Left lung (tissue), 14 donors: ENCODE data around the gene LGI2. TPM values are rescaled to one million over a fixed set of nuclear protein-coding genes. Genes with fewer than 3 reads are reported as not detected.

ENCODE experiments used
- ATAC-seq: fragments of 200-7000 bp; cut with Tn5 transposase; one replicate; pipeline ENCODE4 v1.9.1; 2020; ENCODE audit warnings: moderate library complexity
- DNase-seq, 4 donors: peaks; one replicate each; pipeline ENCODE4 v3.0.0-alpha.2; 2013 to 2020
- H3K27ac ChIP-seq, 2 donors: fragments of 200-600 bp; sonication (generic) in 1 of 2; one replicate each; pipeline versions ENCODE4 v1.5.0 to v1.8.0; 2020 to 2021
- H3K27me3 ChIP-seq, 2 donors: fragments of 200-600 bp; sonication (generic) in 1 of 2; one replicate each; pipeline versions ENCODE4 v1.5.0 to v1.8.0; 2020 to 2021
- H3K36me3 ChIP-seq, 2 donors: fragments of 200-600 bp; sonication (generic) in 1 of 2; one replicate each; pipeline versions ENCODE4 v1.5.0 to v1.8.0; 2020 to 2021
- H3K4me1 ChIP-seq, 2 donors: fragments of 200-600 bp; one replicate each; pipeline ENCODE4 v1.8.0; 2021
- H3K4me3 ChIP-seq, 2 donors: fragments of 200-600 bp; sonication (generic) in 1 of 2; one replicate each; pipeline versions ENCODE4 v1.5.0 to v1.8.0; 2020 to 2021; ENCODE audit warnings: mild to moderate bottlenecking in 1 of 2
- H3K9me3 ChIP-seq, 2 donors: fragments of 200-600 bp; sonication (generic) in 1 of 2; one replicate each; pipeline versions ENCODE4 v1.5.0 to v1.8.0; 2020 to 2021
- intact Hi-C, 2 donors: fragments of 100-400 bp; cut with DNase I; formaldehyde crosslinking; loops; one replicate each; pipeline versions ENCODE4 v1.11.2 to v1.14.2; 2022
- long read RNA-seq, 12 donors: library from polyadenylated mRNA in 2 of 12; unstranded in 2 of 12; transcript quantifications; one replicate each; pipeline ENCODE4 v2.0.0 and lab custom pipeline, GENCODE V29; 2019 to 2026
- polyA plus RNA-seq, 6 donors: library from polyadenylated mRNA; unstranded; fragments of 120-200 nt; gene quantifications; one replicate each; pipeline ENCODE4 v1.2.1, GENCODE V29; 2013; ENCODE audit not compliant: insufficient read length in 6 of 6
- total RNA-seq, 2 donors: library from RNA; stranded (reverse); fragmentation: NEBNext Ultra II Directional; extraction: Animal tissue kit (Norgen Biotek cat#: 25700); gene quantifications; one replicate each; pipeline ENCODE4 v1.2.1, GENCODE V29; 2021
- TF ChIP-seq, protein P1 (sequence below), 2 donors: fragments of 200-600 bp; sonication (generic) in 1 of 2; IDR thresholded peaks; one replicate each; pipeline versions ENCODE4 v1.5.0 to v1.8.0; 2021; ENCODE audit warnings: antibody characterized with exemption in 2 of 2
- donor health status: DM: no; HTN: yes; CAD: no.
- donor health status: DM: no; HTN: no; CAD: no.

LGI2 gene, protein sequence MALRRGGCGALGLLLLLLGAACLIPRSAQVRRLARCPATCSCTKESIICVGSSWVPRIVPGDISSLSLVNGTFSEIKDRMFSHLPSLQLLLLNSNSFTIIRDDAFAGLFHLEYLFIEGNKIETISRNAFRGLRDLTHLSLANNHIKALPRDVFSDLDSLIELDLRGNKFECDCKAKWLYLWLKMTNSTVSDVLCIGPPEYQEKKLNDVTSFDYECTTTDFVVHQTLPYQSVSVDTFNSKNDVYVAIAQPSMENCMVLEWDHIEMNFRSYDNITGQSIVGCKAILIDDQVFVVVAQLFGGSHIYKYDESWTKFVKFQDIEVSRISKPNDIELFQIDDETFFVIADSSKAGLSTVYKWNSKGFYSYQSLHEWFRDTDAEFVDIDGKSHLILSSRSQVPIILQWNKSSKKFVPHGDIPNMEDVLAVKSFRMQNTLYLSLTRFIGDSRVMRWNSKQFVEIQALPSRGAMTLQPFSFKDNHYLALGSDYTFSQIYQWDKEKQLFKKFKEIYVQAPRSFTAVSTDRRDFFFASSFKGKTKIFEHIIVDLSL
- 1 to 10 TPM; 4.8 to 7.7 TPM for total RNA-seq
- 1 to 10 TPM; 1.7 to 6.5 (median 4.4) TPM for polyA plus RNA-seq
- long read RNA-seq, donor 1, full-length matches to known transcripts, result 4 of 4 reads
- long read RNA-seq, donor 1, partial matches to known transcripts, result 0 of 4 reads
- long read RNA-seq, donor 1, other reads (novel, unspliced or antisense), result 0 of 4 reads
- long read RNA-seq, donor 2, full-length matches to known transcripts, result 4 of 4 reads
- long read RNA-seq, donor 2, partial matches to known transcripts, result 0 of 4 reads
- long read RNA-seq, donor 2, other reads (novel, unspliced or antisense), result 0 of 4 reads
- long read RNA-seq, donor 3, full-length matches to known transcripts, result 1 of 1 reads
- long read RNA-seq, donor 3, partial matches to known transcripts, result 0 of 1 reads
- long read RNA-seq, donor 3, other reads (novel, unspliced or antisense), result 0 of 1 reads
- long read RNA-seq, donor 4, partial matches to known transcripts, result 0 of 1 reads
- long read RNA-seq, donor 4, other reads (novel, unspliced or antisense), result 1 of 1 reads
- long read RNA-seq, donor 5, result 0 reads
- long read RNA-seq, donor 6, full-length matches to known transcripts, result 1 of 1 reads
- long read RNA-seq, donor 6, partial matches to known transcripts, result 0 of 1 reads
- long read RNA-seq, donor 6, other reads (novel, unspliced or antisense), result 0 of 1 reads
- long read RNA-seq, donor 7, result 0 reads
- long read RNA-seq, donor 8, full-length matches to known transcripts, result 2 of 2 reads
- long read RNA-seq, donor 8, partial matches to known transcripts, result 0 of 2 reads
- long read RNA-seq, donor 8, other reads (novel, unspliced or antisense), result 0 of 2 reads
- long read RNA-seq, donor 9, result 0 reads
- long read RNA-seq, donor 10, result 0 reads
- long read RNA-seq, donor 11, full-length matches to known transcripts, result 5 of 5 reads
- long read RNA-seq, donor 11, partial matches to known transcripts, result 0 of 5 reads
- long read RNA-seq, donor 11, other reads (novel, unspliced or antisense), result 0 of 5 reads
- long read RNA-seq, donor 12, full-length matches to known transcripts, result 1 of 1 reads
- long read RNA-seq, donor 12, partial matches to known transcripts, result 0 of 1 reads
- long read RNA-seq, donor 12, other reads (novel, unspliced or antisense), result 0 of 1 reads

DNA sequence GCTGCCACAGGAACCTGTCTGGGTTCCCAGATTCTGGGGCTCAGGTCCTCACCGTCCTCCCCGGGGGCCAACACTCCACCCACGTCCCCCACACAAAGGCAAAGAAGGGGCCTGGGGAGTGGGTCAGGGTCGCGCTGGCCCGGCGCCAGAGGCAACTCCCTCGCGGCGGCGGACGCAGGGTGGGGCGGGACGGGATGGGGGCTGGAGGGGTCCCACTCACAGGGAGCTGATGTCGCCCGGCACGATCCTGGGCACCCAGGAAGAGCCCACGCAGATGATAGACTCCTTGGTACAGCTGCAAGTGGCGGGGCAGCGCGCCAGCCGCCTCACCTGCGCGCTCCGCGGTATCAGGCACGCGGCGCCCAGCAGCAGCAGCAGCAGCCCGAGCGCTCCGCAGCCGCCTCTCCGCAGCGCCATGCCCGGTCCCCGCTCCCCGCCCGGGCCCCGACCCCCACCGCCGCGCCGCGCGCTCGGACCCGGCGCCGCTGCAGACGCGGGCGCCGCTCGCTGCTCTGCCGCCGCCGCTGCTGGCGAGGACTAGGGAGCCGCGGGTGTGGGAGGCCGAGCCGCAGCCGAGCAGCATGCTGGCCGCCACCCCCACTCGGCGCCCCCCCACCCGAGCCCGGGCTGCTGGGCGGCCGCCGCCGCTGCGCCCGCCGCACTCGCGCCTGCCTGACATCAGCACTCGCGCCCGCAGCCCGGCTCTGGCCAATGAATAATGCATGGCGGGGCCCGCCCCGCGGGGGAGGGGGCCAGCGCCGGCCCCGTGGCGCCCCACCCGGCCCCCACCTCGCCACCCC lies at the start of gene LGI2:
TSS of gene LGI2 (minus strand) at position 670 of the 800 bp plus-strand sequence. CDS start at position 417, 253 bp downstream.
- Histone ChIP-seq H3K9me3 (no peaks in the 10 kb centered on the region), H3K4me1 (peaks cover 0 to 9% of the 10 kb centered on the region in 2 donors), H3K27ac (no peak within 1 kb of the TSS), H3K4me3 (peak within 1 kb of the TSS; percentile 29 to 31), H3K36me3 (no peaks in the 10 kb centered on the region), H3K27me3 (peaks cover 10 to 83% of the 10 kb centered on the region in 2 donors)
- TF ChIP-seq, protein P1, sequence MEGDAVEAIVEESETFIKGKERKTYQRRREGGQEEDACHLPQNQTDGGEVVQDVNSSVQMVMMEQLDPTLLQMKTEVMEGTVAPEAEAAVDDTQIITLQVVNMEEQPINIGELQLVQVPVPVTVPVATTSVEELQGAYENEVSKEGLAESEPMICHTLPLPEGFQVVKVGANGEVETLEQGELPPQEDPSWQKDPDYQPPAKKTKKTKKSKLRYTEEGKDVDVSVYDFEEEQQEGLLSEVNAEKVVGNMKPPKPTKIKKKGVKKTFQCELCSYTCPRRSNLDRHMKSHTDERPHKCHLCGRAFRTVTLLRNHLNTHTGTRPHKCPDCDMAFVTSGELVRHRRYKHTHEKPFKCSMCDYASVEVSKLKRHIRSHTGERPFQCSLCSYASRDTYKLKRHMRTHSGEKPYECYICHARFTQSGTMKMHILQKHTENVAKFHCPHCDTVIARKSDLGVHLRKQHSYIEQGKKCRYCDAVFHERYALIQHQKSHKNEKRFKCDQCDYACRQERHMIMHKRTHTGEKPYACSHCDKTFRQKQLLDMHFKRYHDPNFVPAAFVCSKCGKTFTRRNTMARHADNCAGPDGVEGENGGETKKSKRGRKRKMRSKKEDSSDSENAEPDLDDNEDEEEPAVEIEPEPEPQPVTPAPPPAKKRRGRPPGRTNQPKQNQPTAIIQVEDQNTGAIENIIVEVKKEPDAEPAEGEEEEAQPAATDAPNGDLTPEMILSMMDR (IDR thresholded peaks at IDR 0.05), result no peak
- ATAC-seq, result peak; percentile 70
- DNase-seq, result peak in 3 of 4 donors; percentile 42 to 80 (median 51)
- intact Hi-C loops, result no loop called here

DNA sequence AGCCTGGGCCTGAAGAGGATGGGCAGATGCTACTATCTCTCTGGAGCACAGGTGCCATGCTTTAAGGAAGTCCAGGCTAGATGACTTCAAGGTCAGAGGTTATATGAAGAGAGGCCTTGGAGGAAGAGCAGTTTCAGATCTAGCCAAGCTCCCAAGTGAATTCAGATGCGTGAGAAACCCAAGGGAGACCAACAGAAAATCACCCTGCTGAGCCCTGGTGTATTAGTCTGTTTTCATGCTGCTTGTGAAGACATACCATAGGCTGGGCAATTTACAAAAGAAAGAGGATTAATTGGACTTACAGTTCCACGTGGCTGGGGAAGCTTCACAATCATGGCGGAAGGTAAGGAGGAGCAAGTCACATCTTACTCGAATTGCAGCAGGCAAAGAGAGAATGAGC lies 47.8 kb upstream of the LGI2 start:
- TF ChIP-seq, protein P1 (IDR thresholded peaks at IDR 0.05), result no peak
- Histone ChIP-seq H3K4me1 (no peaks in the 10 kb centered on the region), H3K27me3 (no peaks in the 10 kb centered on the region), H3K9me3 (no peaks in the 10 kb centered on the region), H3K4me3 (no peak overlapping the region), H3K36me3 (no peaks in the 10 kb centered on the region), H3K27ac (no peak overlapping the region)
- no peak for DNase-seq
- intact Hi-C loops, result no loop called here
- ATAC-seq, result no peak

DNA sequence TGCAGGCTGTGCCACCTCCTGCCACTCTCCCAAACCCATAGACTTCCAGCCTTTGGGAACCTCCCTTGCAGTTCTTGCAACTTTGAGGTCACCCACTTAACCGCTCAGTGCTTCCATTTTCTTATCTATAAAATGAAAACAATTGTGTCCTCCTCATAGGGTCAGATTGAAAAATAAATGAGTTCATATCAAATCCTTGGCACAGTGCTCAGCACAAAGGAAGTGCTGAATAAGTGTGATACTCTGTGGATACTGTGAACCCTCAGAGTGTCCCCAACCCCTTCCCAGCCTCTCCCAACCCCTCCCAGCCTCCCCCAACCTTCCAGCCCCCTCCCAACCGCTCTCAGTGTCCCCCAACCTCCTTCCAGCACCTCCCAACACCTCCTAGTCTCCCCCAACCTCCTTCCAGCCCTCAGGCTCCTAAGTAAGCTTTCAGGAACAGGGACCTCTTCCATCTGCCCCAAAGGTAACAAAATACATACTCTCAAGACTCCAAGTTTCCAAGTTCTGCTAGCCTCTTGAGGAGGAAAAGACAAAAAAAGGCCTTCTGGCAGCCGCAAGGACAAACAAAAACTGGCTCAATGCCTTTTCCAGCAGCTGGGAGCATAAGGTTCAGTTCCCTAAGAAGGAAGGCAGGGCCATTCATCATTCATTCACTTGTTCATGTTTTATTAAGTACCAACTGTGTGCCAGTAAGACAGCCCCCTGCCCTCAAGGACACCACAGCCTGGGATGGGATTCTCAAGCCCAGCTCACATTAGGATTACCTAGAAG lies 46.1 kb upstream of the LGI2 start:
- no peaks in the 10 kb centered on the region for H3K4me1 ChIP-seq
- intact Hi-C loops, result no loop called here
- ATAC-seq, result no peak
- TF ChIP-seq, protein P1 (IDR thresholded peaks at IDR 0.05), result no peak
- H3K4me3 ChIP-seq, result no peak overlapping the region
- H3K27ac ChIP-seq, result no peak overlapping the region
- H3K36me3 ChIP-seq, result no peaks in the 10 kb centered on the region
- H3K27me3 ChIP-seq, result no peaks in the 10 kb centered on the region
- no peaks in the 10 kb centered on the region for H3K9me3 ChIP-seq
- peak in 2 of 4 donors; percentile 37 to 63 for DNase-seq

DNA sequence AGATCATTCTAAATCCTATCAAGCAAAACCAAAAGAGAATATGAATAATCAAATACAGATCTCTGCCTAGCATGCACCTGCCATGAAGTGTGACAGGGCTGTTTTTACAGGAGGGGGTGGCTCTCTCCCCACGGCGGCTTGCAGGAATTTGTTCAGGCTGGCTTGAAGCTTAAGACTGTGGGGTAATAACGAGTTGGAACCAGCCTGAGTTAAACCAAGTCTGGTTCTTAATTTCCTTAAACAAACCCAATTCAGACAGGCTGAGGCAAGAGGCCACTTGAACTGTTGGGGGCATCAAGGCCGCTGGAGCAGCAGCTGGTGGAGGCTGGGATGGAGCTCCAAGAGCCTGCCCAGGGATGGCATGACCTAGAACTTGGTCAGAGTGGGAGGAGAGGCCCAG lies 45.1 kb upstream of the LGI2 start:
- intact Hi-C loops, result no loop called here
- Histone ChIP-seq H3K27ac (no peak overlapping the region), H3K27me3 (no peaks in the 10 kb centered on the region), H3K4me1 (no peaks in the 10 kb centered on the region), H3K4me3 (no peak overlapping the region), H3K36me3 (no peaks in the 10 kb centered on the region), H3K9me3 (no peaks in the 10 kb centered on the region)
- no peak for DNase-seq
- TF ChIP-seq, protein P1 (IDR thresholded peaks at IDR 0.05), result no peak
- ATAC-seq, result no peak
